GM21390 (cell line): Measurements from ENCODE around the gene BTN1A1.

ENCODE experiments used
- ATAC-seq: cut with Tn5 transposase; IDR thresholded peaks from one replicate; pipeline ENCODE4 v1.9.1; 2021; ENCODE audit not compliant: unreplicated experiment

The BTN1A1 gene

DNA sequence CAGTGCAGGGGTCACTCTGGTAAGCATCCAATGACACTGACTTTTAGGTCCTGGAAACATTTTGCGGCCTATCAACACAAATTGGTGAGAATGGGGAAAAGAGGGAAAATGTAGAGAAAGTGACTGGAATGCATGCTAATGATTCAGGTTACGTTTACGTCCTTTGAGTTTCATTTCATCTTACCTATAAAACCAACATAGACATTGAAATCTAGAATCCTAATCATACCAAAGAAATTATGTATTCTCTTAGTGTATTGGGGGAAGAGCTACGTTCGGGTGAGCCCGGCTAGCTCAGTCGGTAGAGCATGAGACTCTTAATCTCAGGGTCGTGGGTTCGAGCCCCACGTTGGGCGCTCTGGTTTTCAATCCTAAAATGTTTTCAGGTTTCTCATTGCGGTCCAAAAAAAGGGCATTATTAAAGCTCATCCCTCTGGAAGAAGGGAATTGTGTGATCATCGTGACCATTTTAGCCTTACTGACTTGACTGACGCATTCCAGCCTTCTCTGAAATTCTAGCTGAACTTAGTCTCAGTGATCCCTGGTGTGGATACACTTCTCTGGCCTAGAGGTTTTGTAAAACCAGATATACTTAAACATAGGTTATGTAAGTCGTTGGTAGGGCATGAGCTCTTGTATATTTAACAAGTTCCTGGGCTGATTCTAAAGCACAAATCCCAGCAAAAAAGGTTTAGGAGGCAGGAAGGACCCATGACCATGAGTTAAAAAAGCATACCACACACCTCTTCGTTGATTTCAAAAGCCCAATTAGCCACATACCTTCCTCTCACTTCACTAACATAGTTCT, 56.4 kb downstream of the BTN1A1 start:
- ATAC-seq = no peak
